GM12878 (cell line): Measurements from ENCODE around the gene SLC9A7. TPM values are rescaled to one million over a fixed set of nuclear protein-coding genes. Genes with fewer than 3 reads are reported as not detected.

Source experiments
- ETV6 ChIP-seq, 2 experiments: fragments of 450-650 bp in 1 of 2; IDR thresholded peaks in 1 of 2; conservative IDR thresholded peaks in 1 of 2; 2 replicates each; pipeline ENCODE4 v1.6.1; 2014; ENCODE audit warnings: antibody characterized with exemption in 1 of 2, borderline replicate concordance in 1 of 2, low read depth in 1 of 2, mild to moderate bottlenecking in 1 of 2, moderate library complexity in 1 of 2
- GATAD2B ChIP-seq: fragments of 450-650 bp; conservative IDR thresholded peaks from 2 replicates; pipeline ENCODE4 v1.6.1; 2017; ENCODE audit warnings: low read depth, mild to moderate bottlenecking, moderate library complexity
- MLLT1 ChIP-seq: fragments of 450-650 bp; IDR thresholded peaks from 2 replicates; pipeline ENCODE4 v1.6.1; 2016; ENCODE audit warnings: mild to moderate bottlenecking
- MYC ChIP-seq: IDR thresholded peaks from 2 replicates; pipeline ENCODE4 v1.6.1; 2011; ENCODE audit warnings: mild to moderate bottlenecking, low read length, moderate library complexity, inconsistent platforms; ENCODE audit not compliant: insufficient read depth, insufficient replicate concordance, insufficient read length, severe bottlenecking
- NFYA ChIP-seq: IDR thresholded peaks from 2 replicates; pipeline ENCODE4 v1.6.1; 2011; ENCODE audit warnings: low read depth, mild to moderate bottlenecking, low read length, improper control_type of control experiment, borderline replicate concordance
- NRF1 ChIP-seq: conservative IDR thresholded peaks from 2 replicates; pipeline ENCODE4 v1.6.1; 2011; ENCODE audit warnings: mild to moderate bottlenecking, low read depth, low read length, improper control_type of control experiment
- polyA plus RNA-seq, 11 experiments: library from polyadenylated mRNA; depleted of rRNA in 4 of 11; unstranded in 6 of 11; stranded (reverse) in 5 of 11; fragments of >200 nt; fragmentation: Nextera tagmentation in 4 of 11; fragmentation: Illumina TruSeq in 1 of 11; extraction: Ambion mirVana in 4 of 11; extraction: Trizol in 1 of 11; gene quantifications; 1 replicate in 1 of 11; 2 replicates in 10 of 11; pipeline versions ENCODE4 v1.2.1 to v1.2.3, GENCODE V29; 2011 to 2016; ENCODE audit warnings: inconsistent platforms in 2 of 11, missing spikeins in 2 of 11, low read depth in 1 of 11
- small RNA-seq: library from RNA; depleted of rRNA; stranded (forward); fragments of <200 nt; gene quantifications from one replicate; pipeline ENCODE3, GENCODE V24; 2014
- total RNA-seq, 4 experiments: library from RNA; depleted of rRNA in 3 of 4; stranded (reverse); fragments of >200 nt in 3 of 4; fragmentation: Illumina TruSeq in 1 of 4; extraction: Trizol in 1 of 4; gene quantifications; 2 replicates each; pipeline versions ENCODE4 v1.2.1 to v1.2.3, GENCODE V29; 2013 to 2021

Gene SLC9A7
- total and polyA plus RNA-seq, 10 of the 15 experiments (the other 5 are each of a cell fraction or from before 2014, with no cell fraction given): 5.0 to 62.8 (median 30.5) TPM

- TF ChIP-seq GATAD2B (no peak), MYC (no peak), MLLT1 (no peak), NFYA (no peak), NRF1 (no peak), ETV6 (conservative IDR thresholded peaks at IDR 0.05 in 1 of 2, IDR thresholded peaks at IDR 0.05 in 1 of 2; ENCODE audit: borderline replicate concordance in 1 of 2, low read depth in 1 of 2) (no peak)
Measured at GRCh38 chrX:46549914-46550313, 209.0 kb downstream of the SLC9A7 start (continued).

Small RNA genes within 50 kb of the gene (small RNA-seq; reads per million reads assigned to genes)
- gene RF00017: not detected

Other genes starting within 250 kb of the SLC9A7 start
- 1.8 and 2.1 TPM in 2 replicates for gene ZNF674, start 213.7 kb downstream of the SLC9A7 start, total RNA-seq (2014; rRNA removed)
- 2.7 and 3.7 TPM in 2 replicates for gene ZNF674, start 213.7 kb downstream of the SLC9A7 start, total RNA-seq (2014; rRNA removed; fragmentation: Illumina TruSeq; extraction: Trizol)
- gene ZNF674, start 213.7 kb downstream of the SLC9A7 start, total RNA-seq (2021): 2.7 and 3.3 TPM in 2 replicates
- 2.8 and 3.0 TPM in 2 replicates for gene ZNF674, start 213.7 kb downstream of the SLC9A7 start, polyA plus RNA-seq (2011; rRNA removed)
- gene ZNF674, start 213.7 kb downstream of the SLC9A7 start, polyA plus RNA-seq (2014; fragmentation: Illumina TruSeq; extraction: Trizol): 1.8 and 2.1 TPM in 2 replicates
- 1 to 10 TPM; 1.0 to 1.2 TPM for gene ZNF674, start 213.7 kb downstream of the SLC9A7 start, polyA plus RNA-seq (2014; fragmentation: Nextera tagmentation; extraction: Ambion mirVana)
- 1.2 and 1.8 TPM in 2 replicates for gene ZNF674, start 213.7 kb downstream of the SLC9A7 start, polyA plus RNA-seq (2014; rRNA removed)
- gene ZNF674, start 213.7 kb downstream of the SLC9A7 start, polyA plus RNA-seq (2016; fragmentation: Nextera tagmentation; extraction: Ambion mirVana): 1 to 10 TPM; 1.1 to 1.5 TPM
- 10.7 and 11.0 TPM in 2 replicates for gene CHST7, start 185.4 kb downstream of the SLC9A7 start, total RNA-seq (2014; rRNA removed)
- gene CHST7, start 185.4 kb downstream of the SLC9A7 start, total RNA-seq (2014; rRNA removed; fragmentation: Illumina TruSeq; extraction: Trizol): 1.8 and 2.0 TPM in 2 replicates
- 8.9 and 9.3 TPM in 2 replicates for gene CHST7, start 185.4 kb downstream of the SLC9A7 start, total RNA-seq (2021)
- 3.7 and 4.5 TPM in 2 replicates for gene CHST7, start 185.4 kb downstream of the SLC9A7 start, polyA plus RNA-seq (2011; rRNA removed)
- gene CHST7, start 185.4 kb downstream of the SLC9A7 start, polyA plus RNA-seq (2014; fragmentation: Illumina TruSeq; extraction: Trizol): 0.89 and 1.3 TPM in 2 replicates
- gene CHST7, start 185.4 kb downstream of the SLC9A7 start, polyA plus RNA-seq (2014; fragmentation: Nextera tagmentation; extraction: Ambion mirVana): 1 to 10 TPM in 1 of 2 experiments, under 1 TPM in 1; 0.58 to 1.7 TPM
- gene CHST7, start 185.4 kb downstream of the SLC9A7 start, polyA plus RNA-seq (2014; rRNA removed): 6.3 and 9.3 TPM in 2 replicates
- gene CHST7, start 185.4 kb downstream of the SLC9A7 start, polyA plus RNA-seq (2016; fragmentation: Nextera tagmentation; extraction: Ambion mirVana): 1 to 10 TPM; 7.4 to 8.9 TPM
- 5.5 and 7.3 TPM in 2 replicates for gene RP2, start 77.9 kb upstream of the SLC9A7 start, total RNA-seq (2014; rRNA removed)
- 7.7 and 7.8 TPM in 2 replicates for gene RP2, start 77.9 kb upstream of the SLC9A7 start, total RNA-seq (2014; rRNA removed; fragmentation: Illumina TruSeq; extraction: Trizol)
- 4.9 TPM in 2 replicates for gene RP2, start 77.9 kb upstream of the SLC9A7 start, total RNA-seq (2021)
- 11.0 and 17.1 TPM in 2 replicates for gene RP2, start 77.9 kb upstream of the SLC9A7 start, polyA plus RNA-seq (2011; rRNA removed)
- gene RP2, start 77.9 kb upstream of the SLC9A7 start, polyA plus RNA-seq (2014; fragmentation: Illumina TruSeq; extraction: Trizol): 6.3 and 8.8 TPM in 2 replicates
- gene RP2, start 77.9 kb upstream of the SLC9A7 start, polyA plus RNA-seq (2014; fragmentation: Nextera tagmentation; extraction: Ambion mirVana): 1 to 10 TPM; 3.5 to 3.7 TPM
- gene RP2, start 77.9 kb upstream of the SLC9A7 start, polyA plus RNA-seq (2014; rRNA removed): 4.8 and 6.5 TPM in 2 replicates
- 1 to 10 TPM; 5.6 to 5.7 TPM for gene RP2, start 77.9 kb upstream of the SLC9A7 start, polyA plus RNA-seq (2016; fragmentation: Nextera tagmentation; extraction: Ambion mirVana)
- 0.51 and 0.54 TPM in 2 replicates for gene JADE3, start 153.3 kb upstream of the SLC9A7 start, total RNA-seq (2014; rRNA removed)
- gene JADE3, start 153.3 kb upstream of the SLC9A7 start, total RNA-seq (2014; rRNA removed; fragmentation: Illumina TruSeq; extraction: Trizol): 0.51 and 0.63 TPM in 2 replicates
- gene JADE3, start 153.3 kb upstream of the SLC9A7 start, total RNA-seq (2021): 0.80 and 0.88 TPM in 2 replicates
- gene JADE3, start 153.3 kb upstream of the SLC9A7 start, polyA plus RNA-seq (2011; rRNA removed): 12.9 and 13.0 TPM in 2 replicates
- 0.75 and 0.82 TPM in 2 replicates for gene JADE3, start 153.3 kb upstream of the SLC9A7 start, polyA plus RNA-seq (2014; fragmentation: Illumina TruSeq; extraction: Trizol)
- under 1 TPM; 0.06 to 0.13 TPM for gene JADE3, start 153.3 kb upstream of the SLC9A7 start, polyA plus RNA-seq (2014; fragmentation: Nextera tagmentation; extraction: Ambion mirVana)
- gene JADE3, start 153.3 kb upstream of the SLC9A7 start, polyA plus RNA-seq (2014; rRNA removed): 0.32 and 0.39 TPM in 2 replicates
- gene JADE3, start 153.3 kb upstream of the SLC9A7 start, polyA plus RNA-seq (2016; fragmentation: Nextera tagmentation; extraction: Ambion mirVana): under 1 TPM; 0.67 to 0.78 TPM